IMR-90 (cell line): ENCODE data around the gene HERPUD1. TPM values are rescaled to one million over a fixed set of nuclear protein-coding genes. Genes with fewer than 3 reads are reported as not detected.

Experiments
- ATAC-seq: fragments of 200-7000 bp; cut with Tn5 transposase; 2 replicates; pipeline ENCODE4 v1.9.1; 2020; ENCODE audit warnings: low read depth, mild to moderate bottlenecking, moderate library complexity
- BruUV-seq: library from RNA; stranded (reverse); fragments of 400-500 nt; replicated peaks from 2 replicates; lab custom pipeline; 2021; lab: Mats Ljungman, UMichigan
- CTCF ChIA-PET: fragments of 300-600 bp; formaldehyde crosslinking; extraction: SDS; loops from one replicate; lab custom pipeline; 2021; ENCODE audit warnings: antibody characterized with exemption; lab: Yijun Ruan, JAX
- POLR2A ChIA-PET: fragments of 300-600 bp; sonication (Branson Sonifier 250); formaldehyde crosslinking; loops from one replicate; lab custom pipeline; 2022; ENCODE audit warnings: antibody characterized with exemption; ENCODE audit not compliant: unreplicated experiment; lab: Charles Lee
- DNase-seq: peaks from one replicate; pipeline ENCODE4 v3.0.0; 2013
- H2AFZ ChIP-seq: replicated peaks from 2 replicates; pipeline ENCODE3; 2013; ENCODE audit warnings: low read length, mild to moderate bottlenecking; ENCODE audit not compliant: poor library complexity
- H2AK5ac ChIP-seq: 2 replicates; pipeline ENCODE4 v1.6.1; 2013; ENCODE audit warnings: low read depth, low read length, inconsistent platforms
- H2AK9ac ChIP-seq: replicated peaks from 2 replicates; pipeline ENCODE3; 2013; ENCODE audit warnings: mild to moderate bottlenecking, low read depth, low read length, moderate library complexity; ENCODE audit not compliant: poor library complexity
- H2BK120ac ChIP-seq: 2 replicates; pipeline ENCODE4 v1.6.1; 2013; ENCODE audit warnings: low read depth, low read length, inconsistent platforms
- H2BK15ac ChIP-seq: 3 replicates; pipeline ENCODE4 v1.6.1; 2013; ENCODE audit warnings: low read depth, low read length, inconsistent platforms
- H2BK20ac ChIP-seq: 2 replicates; pipeline ENCODE4 v1.6.1; 2013; ENCODE audit warnings: low read depth, mild to moderate bottlenecking, inconsistent platforms, low read length, moderate library complexity
- H2BK5ac ChIP-seq: 2 replicates; pipeline ENCODE4 v1.6.1; 2013; ENCODE audit warnings: mild to moderate bottlenecking, low read depth, low read length, inconsistent platforms; ENCODE audit not compliant: poor library complexity, severe bottlenecking
- H3K14ac ChIP-seq: replicated peaks from 2 replicates; pipeline ENCODE4 v1.6.1; 2013; ENCODE audit warnings: low read depth, low read length, inconsistent platforms
- H3K18ac ChIP-seq: 2 replicates; pipeline ENCODE4 v1.6.1; 2013; ENCODE audit warnings: low read depth, low read length, control low read depth
- H3K23ac ChIP-seq: 2 replicates; pipeline ENCODE4 v1.6.1; 2013; ENCODE audit warnings: low read depth, low read length, inconsistent platforms
- H3K27ac ChIP-seq: 2 replicates; pipeline ENCODE4 v1.5.1; 2013; ENCODE audit warnings: mild to moderate bottlenecking, control low read depth, low read length; ENCODE audit not compliant: insufficient read depth
- H3K27me3 ChIP-seq: 2 replicates; pipeline ENCODE4 v1.6.1; 2013; ENCODE audit warnings: low read length; ENCODE audit not compliant: control insufficient read depth, insufficient read depth
- H3K36me3 ChIP-seq: 2 replicates; pipeline ENCODE4 v1.6.1; 2013; ENCODE audit warnings: low read length, mixed read lengths; ENCODE audit not compliant: control insufficient read depth, insufficient read depth
- H3K4ac ChIP-seq: 2 replicates; pipeline ENCODE4 v1.6.1; 2013; ENCODE audit warnings: low read depth, low read length, inconsistent platforms
- H3K4me1 ChIP-seq: 2 replicates; pipeline ENCODE4 v1.6.1; 2013; ENCODE audit warnings: low read length, mixed read lengths; ENCODE audit not compliant: control insufficient read depth, insufficient read depth
- H3K4me2 ChIP-seq: 2 replicates; pipeline ENCODE4 v1.6.1; 2013; ENCODE audit warnings: low read depth, mild to moderate bottlenecking, control low read depth, low read length, moderate library complexity
- H3K4me3 ChIP-seq: 2 replicates; pipeline ENCODE4 v1.5.1; 2013; ENCODE audit warnings: low read depth, mild to moderate bottlenecking, control low read depth, low read length, moderate library complexity; ENCODE audit not compliant: insufficient read depth
- H3K56ac ChIP-seq: 2 replicates; pipeline ENCODE4 v1.6.1; 2013; ENCODE audit warnings: low read length, inconsistent platforms; ENCODE audit not compliant: insufficient read depth; ENCODE audit errors: extremely low read depth
- H3K79me1 ChIP-seq, 2 experiments: 2 replicates each; pipeline ENCODE4 v1.6.1; 2013; ENCODE audit warnings: low read length in 2 of 2, inconsistent platforms in 1 of 2, low read depth in 1 of 2
- H3K9ac ChIP-seq: 2 replicates; pipeline ENCODE4 v1.6.1; 2013; ENCODE audit warnings: low read depth, low read length, control low read depth
- H3K9me1 ChIP-seq: 2 replicates; pipeline ENCODE4 v1.6.1; 2013; ENCODE audit warnings: low read length, inconsistent platforms; ENCODE audit not compliant: insufficient read depth
- H3K9me3 ChIP-seq: 2 replicates; pipeline ENCODE4 v1.6.1; 2013; ENCODE audit warnings: low read length; ENCODE audit not compliant: control insufficient read depth, insufficient read depth
- H4K20me1 ChIP-seq: 2 replicates; pipeline ENCODE4 v1.6.1; 2013; ENCODE audit warnings: low read length, inconsistent platforms; ENCODE audit not compliant: insufficient read depth
- H4K5ac ChIP-seq: 2 replicates; pipeline ENCODE4 v1.6.1; 2013; ENCODE audit warnings: mild to moderate bottlenecking, low read depth, low read length, control low read depth
- H4K8ac ChIP-seq, 2 experiments: 2 replicates each; pipeline ENCODE4 v1.6.1; 2013; ENCODE audit warnings: low read depth in 2 of 2, low read length in 2 of 2, control low read depth in 1 of 2, inconsistent platforms in 1 of 2
- H4K91ac ChIP-seq: 2 replicates; pipeline ENCODE4 v1.6.1; 2013; ENCODE audit warnings: low read depth, low read length, inconsistent platforms; ENCODE audit not compliant: insufficient read depth
- CHD1 ChIP-seq: IDR thresholded peaks from 2 replicates; pipeline ENCODE4 v1.6.1; 2012; ENCODE audit warnings: low read depth, low read length, improper control_type of control experiment
- MAFK ChIP-seq: IDR thresholded peaks from 2 replicates; pipeline ENCODE4 v1.6.1; 2012; ENCODE audit warnings: low read depth, low read length, improper control_type of control experiment
- RAD21 ChIP-seq: IDR thresholded peaks from 2 replicates; pipeline ENCODE4 v1.6.1; 2012; ENCODE audit warnings: low read length, improper control_type of control experiment
- RCOR1 ChIP-seq: IDR thresholded peaks from 2 replicates; pipeline ENCODE4 v1.6.1; 2012; ENCODE audit warnings: mild to moderate bottlenecking, low read length, improper control_type of control experiment; ENCODE audit not compliant: insufficient replicate concordance
- WGBS, 2 experiments: methylation state at CpG; one replicate each; pipeline versions ENCODE4 v1.1.5 to v1.1.7; 2013; ENCODE audit warnings: missing lambda C conversion rate in 2 of 2; ENCODE audit not compliant: insufficient read length in 1 of 2; ENCODE audit errors: extremely low coverage in 2 of 2; 5-methylcytosine and 5-hydroxymethylcytosine counted together
- dilution Hi-C: fragments of 300-500 bp; cut with HindIII; formaldehyde crosslinking; loops from one replicate; pipeline ENCODE4 v1.14.3; 2018; ENCODE audit warnings: low sequenced_read_pairs; ENCODE audit not compliant: unreplicated experiment
- in situ Hi-C: fragments of 300-500 bp; cut with MboI; formaldehyde crosslinking; loops from 3 replicates; pipeline ENCODE4 v1.14.3; 2019; ENCODE audit warnings: low sequenced_read_pairs, inconsistent platforms, mixed read lengths
- intact Hi-C: fragments of 100-400 bp; cut with micrococcal nuclease; formaldehyde crosslinking; loops from 2 replicates; pipeline ENCODE4 v1.10.0; 2022
- polyA plus RNA-seq, 3 experiments: library from polyadenylated mRNA; depleted of rRNA; stranded (reverse); fragments of >200 nt; gene quantifications; 2 replicates each; pipeline ENCODE4 v1.2.3, GENCODE V29; 2012; ENCODE audit warnings: low replicate concordance in 1 of 3
- total RNA-seq: library from RNA; depleted of rRNA; stranded (reverse); fragments of >200 nt; gene quantifications from 2 replicates; pipeline ENCODE4 v1.2.3, GENCODE V29; 2012

HERPUD1 gene
- total and polyA plus RNA-seq, 2 of the 4 experiments (the other 2 are of a cell fraction): 130 to 148 TPM

- TF ChIP-seq RAD21 (no peak), MAFK (no peak), RCOR1 (no peak)
These were observed 33.5 kb downstream of the HERPUD1 start (continued) for GRCh38 chr16:56965149-56966092.

- Histone ChIP-seq H3K79me1 (no peaks in the 10 kb centered on the region), H3K4ac (peak overlapping the region; percentile 94), H4K91ac (peak overlapping the region; percentile 79), H3K27me3 (peaks cover 3% of the 10 kb centered on the region; the same call in 1 of the 2 replicates), H2BK15ac (peak overlapping the region; percentile 75; the same call in 2 of the 3 replicates), H2AFZ (peak overlapping the region; percentile 76), H3K23ac (peak overlapping the region; percentile 44), H3K27ac (peak overlapping the region; percentile 46; the same call in 1 of the 2 replicates), H3K4me2 (no peak overlapping the region), H3K56ac (no peak overlapping the region; the same call in 1 of the 2 replicates), H3K4me1 (peaks cover 28% of the 10 kb centered on the region), H4K5ac (peak overlapping the region; percentile 8), H3K4me3 (no peak overlapping the region), H4K8ac (peak overlapping the region; percentile 32 to 89), H3K9me3 (peaks cover 2% of the 10 kb centered on the region; the same call in 1 of the 2 replicates), H4K20me1 (no peaks in the 10 kb centered on the region), H2AK9ac (no peak overlapping the region), H2AK5ac (peak overlapping the region; percentile 53), H3K9ac (peak overlapping the region; percentile 10; the same call in 1 of the 2 replicates), H3K36me3 (no peaks in the 10 kb centered on the region), H2BK5ac (peak overlapping the region; percentile 91), H2BK120ac (peak overlapping the region; percentile 96), H2BK20ac (peak overlapping the region; percentile 71), H3K9me1 (peaks cover 10% of the 10 kb centered on the region), H3K14ac (peak overlapping the region; percentile 84), H3K18ac (peak overlapping the region; percentile 16)
- ATAC-seq: no peak
- ChIA-PET POLR2A (no interaction called here), CTCF (no interaction called here)
- WGBS, 2 experiments: no CpG with 5 or more reads among the region's 3 CpGs
- no peak for TF ChIP-seq CHD1
- no TSS peak for BruUV-seq
- dilution Hi-C loops (no loop called here), intact Hi-C loops (loop anchor here (10.0 kb wide), 1 partner anchor 79 kb away; no protein-coding TSS in a partner anchor), in situ Hi-C loops (no loop called here)
- DNase-seq: no peak
These were observed 34.1 kb downstream of the HERPUD1 start for GRCh38 chr16:56966093-56966475.
